Measurements from ENCODE around the gene ANXA4. TPM values are rescaled to one million over a fixed set of nuclear protein-coding genes. Genes with fewer than 3 reads are reported as not detected.
"Not testable (repeated sequence)": the region's sequence is repeated elsewhere in the genome, so short reads cannot be mapped to it uniquely, and the experiment has no call there.

Gene ANXA4
- total RNA-seq, 1 donor from 2014 or later: 75.5 TPM

DNA sequence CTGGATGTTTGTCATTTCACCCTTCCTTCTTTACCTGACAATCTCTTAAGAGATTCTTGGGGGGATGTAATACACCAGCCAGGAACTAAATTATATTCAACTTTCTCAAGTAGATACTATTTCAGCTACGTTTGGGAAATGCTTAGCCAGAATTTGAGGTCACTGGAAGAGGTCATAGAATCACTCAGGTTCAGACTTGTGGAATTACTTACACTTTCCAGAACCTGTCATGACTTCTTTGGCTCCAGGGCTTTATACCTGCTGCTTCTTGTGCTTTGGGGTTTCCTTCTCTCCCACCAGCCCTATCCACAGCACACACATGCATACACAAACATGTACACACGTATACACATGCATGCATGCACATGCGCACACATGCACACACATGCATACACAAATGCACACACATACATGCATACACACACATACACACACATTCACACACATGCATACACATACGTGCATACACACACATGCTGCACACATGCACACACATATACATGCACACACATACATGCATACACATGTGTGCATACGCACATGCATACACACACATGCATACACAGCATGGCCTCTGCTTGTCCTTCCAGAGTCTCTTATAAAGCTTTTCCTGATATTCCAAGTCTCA, 23.5 kb upstream of the ANXA4 start:
- no peak for DNase-seq (ENCODE audit: extremely low read depth, low read depth, low spot score)

DNA sequence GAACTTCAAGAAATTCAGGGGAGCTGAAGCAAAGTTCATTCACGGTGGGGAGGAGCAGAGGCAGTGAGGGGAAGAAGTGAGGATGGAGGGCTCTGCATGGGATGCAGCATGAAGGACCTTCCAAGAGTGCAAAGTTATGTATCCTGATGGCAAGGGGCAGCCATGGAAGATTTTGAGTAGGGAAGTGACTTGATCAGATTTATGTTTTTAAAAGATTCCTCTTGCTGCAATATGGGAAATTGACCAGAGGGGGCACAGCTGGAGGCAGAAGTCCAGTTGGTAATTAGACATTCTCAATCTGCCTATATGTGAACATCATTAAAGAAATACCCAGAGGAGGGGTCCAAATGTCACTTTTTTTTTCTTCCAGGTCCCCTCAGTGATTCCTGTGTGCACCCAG, 21.5 kb upstream of the ANXA4 start:
- no peak for DNase-seq (ENCODE audit: extremely low read depth, low read depth, low spot score)

DNA sequence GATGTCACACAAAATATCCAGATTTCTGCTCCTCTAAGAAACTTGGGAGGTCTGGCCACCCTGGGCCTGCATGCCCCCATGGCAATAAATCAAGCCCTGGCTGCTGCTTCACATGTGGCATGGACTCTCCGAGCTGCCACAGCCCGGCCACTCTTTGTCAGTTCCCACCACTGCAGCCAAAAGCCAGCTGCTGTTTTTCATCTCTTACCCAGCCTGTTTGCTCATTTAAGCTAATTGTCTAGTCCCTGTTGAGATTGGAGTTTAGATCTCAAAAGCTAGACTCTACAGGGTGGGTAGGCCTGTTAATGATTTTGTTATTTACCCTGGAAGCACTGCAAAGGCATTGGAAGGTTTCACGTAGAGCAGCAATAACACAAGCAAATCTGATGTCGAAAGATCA, 20.9 kb upstream of the ANXA4 start:
- no peak for DNase-seq (ENCODE audit: extremely low read depth, low read depth, low spot score)

DNA sequence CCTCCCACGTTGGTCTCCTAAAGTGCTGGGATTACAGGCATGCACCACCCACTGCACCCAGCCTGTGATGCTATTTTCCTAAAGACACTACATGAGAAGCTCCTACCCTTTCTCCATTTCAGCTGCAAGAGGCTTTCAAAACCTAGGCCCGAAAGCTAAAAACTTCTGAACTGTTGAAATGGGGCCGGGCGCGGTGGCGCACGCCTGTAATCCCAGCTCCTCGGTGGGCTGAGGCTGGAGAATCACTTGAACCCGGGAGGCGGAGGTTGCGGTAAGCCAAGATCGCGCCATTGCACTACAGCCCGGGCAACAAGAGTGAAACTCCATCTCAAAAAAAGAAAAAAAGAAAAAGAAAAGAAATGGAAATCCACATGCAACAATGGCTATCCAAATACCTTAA, 18.1 kb upstream of the ANXA4 start:
- DNase-seq (ENCODE audit: extremely low read depth, low read depth, low spot score): no peak

DNA sequence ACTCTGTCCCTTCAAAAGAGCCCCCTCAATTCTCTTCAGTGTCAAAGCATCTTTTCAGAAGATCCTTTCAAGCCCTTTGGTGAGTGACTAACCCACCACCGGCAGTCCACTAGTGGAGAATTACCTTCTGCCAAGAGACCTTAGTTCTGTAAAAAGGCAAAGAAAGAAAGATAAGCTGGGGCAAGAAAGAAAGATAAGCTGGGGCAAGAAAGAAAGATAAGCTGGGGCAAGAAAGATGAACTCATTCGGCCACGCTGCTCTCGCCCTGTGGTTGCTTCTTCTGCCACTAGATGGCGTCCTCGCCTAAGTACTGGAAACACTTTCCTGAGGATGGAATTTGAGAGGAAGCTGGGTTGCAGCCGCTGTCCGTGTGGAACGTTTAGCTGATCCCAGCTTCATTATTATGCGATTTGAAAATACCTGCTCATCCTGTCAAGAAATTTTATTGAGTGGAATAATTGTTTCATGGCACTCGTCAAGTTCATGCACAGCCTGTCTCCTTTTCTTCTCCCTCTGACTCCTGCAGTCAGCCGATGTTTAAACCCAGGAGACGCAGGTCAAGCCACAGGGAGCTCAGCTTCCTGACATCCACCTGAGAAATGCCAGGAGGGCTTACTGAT, 17.3 kb upstream of the ANXA4 start:
- peak; percentile 44 for DNase-seq (ENCODE audit: extremely low read depth, low read depth, low spot score)

DNA sequence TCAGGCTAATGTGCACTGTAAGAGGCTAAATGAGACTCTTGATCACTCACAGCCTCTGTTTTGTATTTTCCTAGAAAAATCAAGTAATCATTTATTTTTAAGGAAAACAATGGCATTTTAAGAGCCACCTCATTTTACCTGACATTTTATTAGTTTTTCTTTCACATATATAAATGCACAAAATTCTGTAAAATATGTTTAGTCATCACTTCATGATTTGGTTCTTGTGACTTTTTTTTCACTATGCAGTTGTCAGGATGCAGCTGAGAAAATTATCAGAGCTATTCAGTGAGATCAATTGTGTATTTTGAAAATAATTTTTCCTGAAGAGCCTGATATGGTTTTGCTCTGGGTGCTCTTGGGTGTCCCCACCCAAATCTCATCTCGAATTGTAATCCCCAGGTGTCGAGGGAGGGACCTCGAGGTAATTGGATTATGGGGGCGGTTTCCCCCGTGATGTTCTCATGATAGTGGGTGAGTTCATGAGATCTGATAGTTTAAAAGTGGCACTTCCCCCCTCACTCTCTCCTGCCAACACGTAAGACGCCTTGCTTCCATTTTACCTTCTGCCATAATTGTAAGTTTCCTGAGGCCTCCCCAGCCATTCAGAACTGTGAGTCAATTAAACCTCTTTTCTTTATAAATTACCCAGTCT, 16.1 kb upstream of the ANXA4 start:
- DNase-seq (ENCODE audit: extremely low read depth, low read depth, low spot score): no peak

DNA sequence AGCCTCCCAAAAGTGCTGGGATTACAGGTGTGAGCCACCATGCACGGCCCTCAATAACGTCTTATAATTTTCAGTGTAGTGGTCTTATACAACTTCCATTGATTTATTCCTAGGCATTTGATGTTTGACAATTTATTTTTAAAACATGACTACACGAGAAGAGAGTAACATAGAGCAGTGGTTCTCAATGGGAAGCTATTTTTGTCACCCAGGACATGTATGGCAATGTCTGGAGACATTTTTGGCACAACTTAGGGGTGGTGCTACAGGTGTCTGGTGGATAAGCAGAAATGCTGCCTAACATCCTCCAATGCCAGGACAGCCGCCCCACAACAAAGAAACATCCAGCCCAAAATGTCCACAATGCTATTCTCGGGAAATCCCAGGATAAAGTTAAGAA, 12.7 kb upstream of the ANXA4 start:
- DNase-seq (ENCODE audit: extremely low read depth, low read depth, low spot score): no peak

DNA sequence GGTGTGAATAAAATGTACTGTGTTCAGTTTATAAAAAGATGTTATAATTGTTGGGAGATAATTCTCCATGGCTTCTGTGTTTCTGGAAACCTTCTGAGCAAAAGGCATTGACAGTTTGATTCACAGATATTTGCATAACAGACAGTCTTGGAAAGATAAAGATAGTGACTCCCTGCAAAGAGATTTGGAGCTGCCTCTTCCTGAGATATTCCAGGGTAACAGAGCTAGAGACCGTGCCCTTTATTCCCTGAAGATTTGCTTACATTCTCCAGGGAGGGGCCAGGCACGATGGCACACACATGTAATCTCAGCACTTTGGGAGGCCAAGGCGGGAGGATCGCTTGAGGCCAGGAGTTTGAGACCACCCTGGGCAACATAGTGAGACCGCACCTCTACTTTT, 12.2 kb upstream of the ANXA4 start:
- no peak for DNase-seq (ENCODE audit: extremely low read depth, low read depth, low spot score)

DNA sequence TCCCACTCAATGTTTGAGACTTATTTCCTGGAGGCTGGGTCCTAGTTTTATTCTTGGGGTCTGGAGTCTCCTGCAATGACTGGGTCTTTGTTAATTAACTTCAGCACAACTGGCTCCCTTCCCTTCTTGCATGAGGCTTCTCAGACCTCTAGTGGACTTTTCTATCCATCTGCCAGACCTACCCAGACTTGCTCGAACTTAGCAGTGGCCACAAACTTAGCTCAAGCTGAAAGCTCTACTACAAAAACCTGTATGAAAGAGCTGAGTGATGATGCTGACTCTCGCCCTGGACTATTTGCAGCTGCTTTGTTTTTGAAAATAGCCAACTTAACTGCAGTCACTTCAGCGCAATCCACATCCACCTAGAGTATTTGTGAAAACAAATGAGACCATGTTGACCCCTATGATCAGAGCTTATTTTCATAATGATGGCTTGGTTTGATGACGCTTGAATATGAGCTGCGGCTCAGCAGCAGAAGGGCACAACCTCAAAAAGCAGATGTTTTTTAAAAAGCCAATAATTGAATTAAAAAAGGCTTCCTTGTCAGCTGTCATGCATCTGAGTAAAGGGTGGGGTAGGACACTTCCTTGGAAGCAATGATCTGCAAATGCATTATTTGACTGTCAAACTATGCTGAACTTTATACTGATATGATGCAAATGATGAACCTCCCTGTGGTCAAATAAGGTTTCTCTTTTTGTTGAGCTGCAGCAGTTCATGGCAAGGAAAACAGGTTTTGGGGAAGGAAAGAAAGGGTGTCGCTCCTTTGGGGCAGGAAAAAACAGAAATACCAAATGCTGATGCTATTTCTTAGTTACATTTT, 10.6 kb upstream of the ANXA4 start:
- DNase-seq (ENCODE audit: extremely low read depth, low read depth, low spot score): no peak

DNA sequence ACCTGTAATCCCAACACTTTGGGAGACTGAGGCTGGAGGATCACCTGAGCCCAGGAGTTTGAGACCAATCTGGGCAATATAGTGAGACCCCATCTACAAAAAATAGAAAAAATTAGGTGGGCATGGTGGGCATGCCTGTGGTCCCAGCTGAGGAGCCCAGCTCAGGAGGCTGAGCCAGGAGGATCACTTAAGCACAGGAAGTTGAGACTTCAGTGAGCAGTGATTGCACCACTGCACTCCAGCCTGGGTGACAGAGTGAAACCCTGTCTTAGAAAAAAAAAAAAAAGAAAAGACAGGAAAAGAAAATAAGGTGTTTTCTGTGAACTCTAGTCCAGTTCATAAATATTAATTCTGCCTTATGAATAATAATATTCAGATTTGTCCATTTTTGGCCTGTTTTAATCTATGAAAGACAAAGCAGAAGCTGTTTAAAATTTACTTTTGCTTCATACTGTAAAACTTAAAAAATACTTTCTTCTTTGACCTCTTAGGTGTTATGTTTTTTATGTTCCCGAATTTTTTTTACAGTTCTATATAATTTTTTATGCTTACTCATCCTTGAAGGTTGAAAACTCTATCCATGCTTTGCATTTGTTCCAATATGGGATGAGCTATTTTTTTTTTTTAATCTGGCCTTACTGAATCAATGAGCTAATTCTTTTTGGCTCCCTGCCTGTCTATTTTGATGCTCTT, 8.4 kb upstream of the ANXA4 start:
- DNase-seq (ENCODE audit: extremely low read depth, low read depth, low spot score): no peak

DNA sequence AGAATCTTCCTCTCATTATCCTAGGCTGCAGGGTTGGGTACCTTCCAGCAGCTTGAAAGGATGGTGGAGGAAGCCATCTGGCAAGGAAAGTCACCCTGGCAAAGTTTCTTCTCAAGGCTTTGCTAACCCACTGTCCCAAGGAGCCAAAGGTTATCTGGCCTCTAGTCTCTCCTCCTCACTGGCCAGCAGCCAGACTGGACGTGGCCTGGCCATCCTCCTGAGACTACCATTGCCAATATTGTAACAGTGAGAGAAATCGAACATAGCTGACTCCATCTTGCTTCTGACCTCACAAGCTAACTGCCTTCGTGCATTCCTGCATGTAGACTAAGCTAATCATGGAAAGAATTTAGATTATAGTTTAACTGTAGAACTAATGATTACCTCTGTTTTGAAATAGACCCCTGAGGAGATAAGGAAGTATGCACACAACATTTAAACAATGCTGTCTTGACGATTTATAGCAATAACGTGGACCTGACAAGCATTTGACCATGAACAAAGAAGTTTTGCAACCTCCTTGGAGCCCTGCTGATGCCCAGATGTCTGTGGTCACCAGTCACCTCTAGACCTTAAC, 7.8 kb upstream of the ANXA4 start:
- DNase-seq (ENCODE audit: extremely low read depth, low read depth, low spot score): no peak

DNA sequence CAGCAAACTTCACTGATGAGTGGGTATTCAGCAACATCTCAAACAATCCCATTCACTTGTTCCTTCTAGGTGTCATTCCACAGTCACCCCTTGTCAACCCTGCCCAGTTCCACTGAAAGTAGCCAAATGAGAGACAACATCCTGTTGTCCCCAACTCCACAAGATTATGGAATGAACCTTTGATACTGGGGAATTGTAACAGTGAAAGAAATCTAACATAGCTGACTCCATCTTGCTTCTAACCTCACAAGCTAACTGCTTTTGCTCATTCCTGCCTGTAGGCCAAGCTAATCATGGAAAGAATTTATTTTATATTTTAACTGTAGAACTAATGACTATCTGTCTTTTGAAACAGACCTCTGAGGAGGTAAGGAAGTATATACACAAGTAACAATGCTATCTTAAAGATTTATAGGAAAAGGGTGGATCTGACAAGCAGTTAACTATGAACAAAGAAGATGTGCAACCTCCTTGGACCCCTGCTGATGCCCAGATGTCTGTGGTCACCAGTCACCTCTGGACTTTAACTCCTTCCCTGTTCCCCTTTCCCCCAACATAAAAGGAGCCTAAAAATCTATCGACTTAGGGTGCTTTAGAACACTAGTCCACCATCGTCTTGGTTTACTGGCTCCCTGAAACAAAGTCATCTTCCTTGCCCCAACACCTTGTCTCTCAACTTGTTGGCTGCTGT, 6.9 kb upstream of the ANXA4 start:
- DNase-seq (ENCODE audit: extremely low read depth, low read depth, low spot score): no peak

DNA sequence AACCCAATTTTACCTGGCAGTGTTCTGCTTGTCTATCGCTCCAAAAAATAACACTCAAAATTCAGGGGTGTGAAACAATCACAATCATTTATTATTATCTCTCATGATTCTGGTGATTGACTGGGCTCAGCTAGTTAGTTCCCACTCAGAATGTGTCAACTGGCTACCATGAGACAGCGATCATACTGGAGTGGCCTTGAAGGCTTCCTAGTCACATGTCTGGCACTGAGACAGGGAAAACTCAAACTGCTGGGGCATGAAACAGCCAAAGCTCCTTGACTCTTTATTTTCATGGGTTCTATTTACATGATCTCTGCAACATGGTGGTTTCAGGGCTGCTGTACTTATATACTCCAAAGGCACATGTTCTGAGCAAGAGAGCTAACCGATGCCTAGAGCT, 6.2 kb upstream of the ANXA4 start:
- no peak for DNase-seq (ENCODE audit: extremely low read depth, low read depth, low spot score)

DNA sequence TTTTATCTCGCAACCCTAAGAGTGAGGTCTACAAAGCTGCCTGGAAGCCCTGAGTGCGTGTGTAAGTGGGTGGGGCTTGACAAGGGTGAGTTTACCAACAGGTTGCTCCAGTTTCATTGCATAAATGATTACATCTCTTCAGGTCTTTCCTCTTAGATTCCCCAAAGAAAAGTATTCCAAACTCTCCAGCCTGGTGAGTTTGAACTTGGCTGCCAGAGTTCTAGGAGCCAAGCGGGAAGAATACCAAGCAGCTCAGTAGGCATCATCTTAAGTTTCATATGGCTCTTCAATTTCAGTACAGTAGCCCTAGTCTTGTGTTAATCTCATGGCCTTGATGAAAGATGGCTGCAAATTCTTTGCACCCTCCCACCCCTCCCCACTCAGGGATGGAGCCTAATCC, 3.8 kb upstream of the ANXA4 start:
- not testable (repeated sequence) for DNase-seq (ENCODE audit: extremely low read depth, low read depth, low spot score)

DNA sequence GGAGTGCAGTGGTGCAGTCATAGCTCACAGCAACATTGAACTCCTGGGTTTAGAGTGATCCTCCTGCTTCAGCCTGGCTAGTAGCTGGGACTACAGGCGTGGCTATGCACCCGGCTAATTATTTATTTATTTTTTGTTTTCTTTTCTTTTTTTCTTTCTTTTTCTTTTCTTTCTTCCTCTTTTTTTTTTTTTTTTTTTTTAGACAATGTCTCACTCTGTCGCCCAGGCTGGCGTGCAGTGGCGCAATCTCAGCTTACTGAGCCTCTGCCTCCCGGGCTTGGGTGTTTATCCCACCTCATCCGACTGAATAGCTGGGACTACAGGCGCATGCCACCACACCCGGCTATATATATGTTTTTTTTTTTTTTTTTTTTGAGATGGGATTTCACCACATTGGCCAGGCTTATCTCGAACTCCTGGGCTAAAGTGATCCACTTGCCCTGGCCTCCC, 1.4 kb upstream of the ANXA4 start:
- DNase-seq (ENCODE audit: extremely low read depth, low read depth, low spot score): no peak

DNA sequence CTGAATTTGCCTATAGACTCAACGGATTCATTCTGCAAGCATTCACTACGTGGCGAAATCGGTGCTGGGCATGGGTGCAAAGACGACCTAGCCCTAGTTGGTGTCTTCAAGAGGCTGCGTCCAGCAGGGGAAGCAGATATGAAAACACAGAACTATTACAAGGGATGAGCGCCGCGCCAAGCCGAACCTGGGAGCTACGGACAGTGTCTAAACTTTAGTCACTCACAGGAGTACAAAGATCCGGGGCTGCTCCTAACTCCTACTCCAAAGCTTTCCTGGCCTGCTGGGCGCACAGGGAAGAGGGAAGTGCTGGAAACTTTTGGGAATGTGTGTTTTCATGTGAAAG, 732 bp upstream of the ANXA4 start:
- no peak for DNase-seq (ENCODE audit: extremely low read depth, low read depth, low spot score)

DNA sequence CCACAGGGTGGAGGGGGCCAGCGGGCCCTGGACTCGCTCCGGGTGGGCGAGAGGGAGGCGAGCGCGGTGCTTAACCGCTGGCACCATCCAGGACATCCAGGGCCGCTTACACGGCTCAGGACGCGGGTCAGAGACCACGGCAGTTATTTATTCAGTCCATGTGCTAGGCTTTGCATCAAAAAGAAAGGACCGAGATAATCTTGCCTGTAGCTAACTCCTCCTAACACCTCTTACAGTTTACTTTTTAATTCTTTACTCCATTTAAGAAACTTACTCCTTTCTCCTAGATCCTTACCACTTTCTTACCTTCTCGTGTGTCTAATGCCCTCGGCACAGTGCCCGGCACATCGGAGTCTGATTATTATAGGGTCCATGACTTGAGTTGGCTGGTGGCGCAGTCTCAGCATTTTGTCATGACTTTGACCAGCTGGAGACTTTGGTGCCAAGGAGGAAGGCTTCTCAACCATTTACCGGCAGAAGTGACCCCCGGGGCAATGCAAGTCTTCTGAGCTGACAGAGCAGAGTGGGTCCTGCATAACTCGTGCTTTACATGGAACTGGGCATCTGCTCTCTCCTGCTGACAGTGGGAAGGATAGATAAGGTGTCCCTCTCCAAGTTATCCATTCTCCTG, 503 bp downstream of the ANXA4 start:
- no peak for DNase-seq (ENCODE audit: extremely low read depth, low read depth, low spot score)

DNA sequence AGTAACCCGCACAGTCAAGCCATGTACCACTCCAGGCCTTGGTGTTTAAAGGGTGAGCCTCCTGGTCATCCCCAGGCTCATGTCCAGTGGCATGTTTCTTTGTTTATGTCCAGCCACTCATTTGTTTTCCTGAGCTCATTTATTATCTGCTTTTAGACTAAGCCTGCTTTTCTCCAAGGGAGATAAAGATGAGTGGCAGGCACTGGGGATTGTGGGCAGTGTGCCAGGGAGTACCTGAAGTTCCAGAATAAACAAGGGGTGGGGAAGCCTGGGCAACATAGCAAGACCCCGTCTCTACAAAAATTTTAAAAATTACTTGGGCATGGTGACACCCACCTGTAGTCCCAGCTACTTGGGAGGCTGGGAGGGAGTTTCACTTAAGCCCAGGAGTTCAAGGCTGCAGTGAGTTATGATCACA, 1.9 kb downstream of the ANXA4 start:
- no peak for DNase-seq (ENCODE audit: extremely low read depth, low read depth, low spot score)

DNA sequence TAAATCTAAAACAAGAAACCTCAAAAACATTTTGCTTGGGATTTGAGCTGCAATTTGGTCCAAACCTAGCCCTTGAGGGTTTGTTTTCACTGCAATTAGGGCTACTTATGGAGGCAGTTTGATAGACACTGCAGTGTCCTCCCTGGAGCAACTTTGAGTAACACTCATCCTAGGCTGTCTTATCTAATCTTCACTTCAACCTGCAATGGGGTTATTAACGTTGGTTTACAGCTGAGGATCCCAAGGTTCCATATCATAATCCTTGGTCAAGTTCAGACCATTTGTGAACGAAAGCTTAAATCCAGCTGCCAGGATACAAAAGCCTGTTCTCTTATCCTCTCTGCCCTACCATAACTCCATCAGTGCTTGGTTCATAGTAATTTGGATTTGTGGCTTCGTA, 2.5 kb downstream of the ANXA4 start:
- DNase-seq (ENCODE audit: extremely low read depth, low read depth, low spot score): no peak

DNA sequence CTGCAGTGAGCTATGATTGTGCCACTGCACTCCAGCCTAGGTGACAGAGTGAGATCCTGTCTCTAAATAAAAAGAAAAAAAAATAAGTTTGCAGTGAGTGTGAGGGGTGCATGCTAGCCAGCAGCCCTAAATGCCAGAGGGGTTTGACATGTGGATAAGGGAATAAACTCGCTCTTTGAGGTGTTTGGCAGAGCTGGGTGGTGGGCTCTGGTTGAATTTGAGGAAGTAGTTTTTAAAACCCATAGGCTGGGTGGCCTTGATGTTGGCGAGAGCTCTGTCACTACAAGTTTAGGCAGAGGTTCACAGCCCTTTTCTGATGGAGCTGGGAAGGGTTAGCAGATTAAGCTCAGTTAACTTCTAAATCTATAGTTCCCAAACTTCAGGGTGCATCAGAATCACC, 3.1 kb downstream of the ANXA4 start:
- DNase-seq (ENCODE audit: extremely low read depth, low read depth, low spot score): no peak

Measured in glomerular endothelial cell (primary cell).